K562 (cell line): Measurements from ENCODE around the gene EMC8. TPM values are rescaled to one million over a fixed set of nuclear protein-coding genes. Genes with fewer than 3 reads are reported as not detected.

Source experiments
- ATAC-seq: fragments of 200-7000 bp; cut with Tn5 transposase; 3 replicates; pipeline ENCODE4 v1.9.1; 2020; ENCODE audit warnings: moderate library complexity
- BruUV-seq: library from RNA; stranded (reverse); fragments of 400-500 nt; replicated peaks from 2 replicates; lab custom pipeline; 2021; lab: Mats Ljungman, UMichigan
- CTCF ChIA-PET: fragments of 300-600 bp; formaldehyde crosslinking; extraction: SDS; loops from one replicate; lab custom pipeline; 2021; ENCODE audit warnings: low intra/inter-chr PET ratio; lab: Yijun Ruan, JAX
- POLR2A ChIA-PET: fragments of 300-600, 350-650 bp; sonication (Branson Sonifier 250); formaldehyde crosslinking; extraction: SDS; loops from one replicate; lab custom pipeline; 2021; ENCODE audit warnings: antibody characterized with exemption, inconsistent platforms; lab: Yijun Ruan, JAX
- DNase-seq, 4 experiments: peaks; one replicate each; pipeline versions ENCODE4 v3.0.0 to v3.0.0-alpha.2; 2011 to 2018; ENCODE audit warnings: low spot score in 3 of 4, mixed read lengths in 3 of 4; ENCODE audit errors: extremely low read depth in 1 of 4
- FAIRE-seq: peaks from 2 replicates; lab custom pipeline; 2011; peaks lifted over from hg19 to GRCh38; lab: Jason Lieb, UNC
- H2AFZ ChIP-seq: 2 replicates; pipeline ENCODE4 v1.6.0; 2011; ENCODE audit warnings: low read depth, low read length, control low read depth, inconsistent platforms
- H3K27ac ChIP-seq: fragments of 200-600 bp; 3 replicates; pipeline ENCODE4 v1.8.0; 2011; ENCODE audit warnings: low read depth, mild to moderate bottlenecking, control low read depth, inconsistent platforms, low read length, moderate library complexity, mixed read lengths; ENCODE audit errors: extremely low read depth
- H3K27me3 ChIP-seq, 2 experiments: fragments of 300-600 bp in 1 of 2; 2 replicates in 1 of 2; 3 replicates in 1 of 2; pipeline versions ENCODE4 v1.6.0 to v1.8.0; 2011; ENCODE audit warnings: inconsistent platforms in 2 of 2, low read length in 2 of 2, mild to moderate bottlenecking in 1 of 2, mixed read lengths in 1 of 2, moderate library complexity in 1 of 2; ENCODE audit not compliant: control insufficient read depth in 2 of 2, insufficient read depth in 2 of 2
- H3K36me3 ChIP-seq: fragments of 300-600 bp; 3 replicates; pipeline ENCODE4 v1.8.0; 2011; ENCODE audit warnings: mild to moderate bottlenecking, low read length, inconsistent platforms; ENCODE audit not compliant: control insufficient read depth, insufficient read depth
- H3K4me1 ChIP-seq, 2 experiments: fragments of 200-600 bp in 1 of 2; replicated peaks in 1 of 2; 2 replicates in 1 of 2; 3 replicates in 1 of 2; pipeline versions ENCODE4 v1.5.1 to v1.8.0; 2011; ENCODE audit warnings: inconsistent platforms in 2 of 2, low read length in 2 of 2, mild to moderate bottlenecking in 1 of 2, mixed read lengths in 1 of 2, moderate library complexity in 1 of 2; ENCODE audit not compliant: control insufficient read depth in 2 of 2, insufficient read depth in 2 of 2
- H3K4me2 ChIP-seq: 2 replicates; pipeline ENCODE4 v1.6.1; 2011; ENCODE audit warnings: low read length, control low read depth, inconsistent platforms, mixed read lengths; ENCODE audit not compliant: insufficient read depth
- H3K4me3 ChIP-seq: fragments of 200-600 bp; sonication (generic), shearing (Covaris generic); 2 replicates; pipeline ENCODE4 v1.5.1; 2016; ENCODE audit warnings: control low read depth, inconsistent platforms
- H3K79me2 ChIP-seq: fragments of 200-600 bp; 3 replicates; pipeline ENCODE4 v1.8.0; 2011; ENCODE audit warnings: low read length, inconsistent platforms; ENCODE audit not compliant: control insufficient read depth, insufficient read depth
- H3K9ac ChIP-seq, 2 experiments: 2 replicates each; pipeline versions ENCODE4 v1.6.0 to v1.6.1; 2011; ENCODE audit warnings: low read depth in 2 of 2, low read length in 2 of 2, control low read depth in 1 of 2, inconsistent platforms in 1 of 2, mild to moderate bottlenecking in 1 of 2, mixed read lengths in 1 of 2; ENCODE audit not compliant: insufficient read depth in 1 of 2
- H3K9me1 ChIP-seq: one replicate; pipeline ENCODE4 v1.6.0; 2011; ENCODE audit warnings: inconsistent platforms, mild to moderate bottlenecking, low read length, moderate library complexity; ENCODE audit not compliant: control insufficient read depth, insufficient read depth
- H3K9me3 ChIP-seq: replicated peaks from 2 replicates; pipeline ENCODE4 v1.5.1; 2011; ENCODE audit warnings: low read depth, low read length, inconsistent platforms; ENCODE audit not compliant: control insufficient read depth, insufficient read depth
- H4K20me1 ChIP-seq: replicated peaks from 2 replicates; pipeline ENCODE4 v1.6.1; 2011; ENCODE audit warnings: low read length, inconsistent platforms, mixed read lengths; ENCODE audit not compliant: control insufficient read depth, insufficient read depth
- ARNT ChIP-seq, 2 experiments: fragments of 450-650 bp; IDR thresholded peaks; 2 replicates each; pipeline ENCODE4 v1.6.1; 2016; ENCODE audit warnings: mild to moderate bottlenecking in 1 of 2
- CREB3L1 ChIP-seq: fragments of 450-650 bp; IDR thresholded peaks from 2 replicates; pipeline ENCODE4 v1.6.1; 2014; ENCODE audit warnings: low read depth, mild to moderate bottlenecking, moderate library complexity, borderline replicate concordance
- HOMEZ ChIP-seq: fragments of 250-450 bp; sonication (Bioruptor Pico); IDR thresholded peaks from 2 replicates; pipeline ENCODE4 v1.4.0; 2020; ENCODE audit warnings: mild to moderate bottlenecking, moderate library complexity
- MYC ChIP-seq, 2 experiments: fragments of 250-450 bp in 1 of 2; sonication (Bioruptor Pico) in 1 of 2; IDR thresholded peaks; 2 replicates each; pipeline versions ENCODE4 v1.5.1 to v1.6.1; 2012 to 2021; ENCODE audit warnings: low read depth in 2 of 2, borderline replicate concordance in 1 of 2, improper control_type of control experiment in 1 of 2, low read length in 1 of 2, mild to moderate bottlenecking in 1 of 2, moderate library complexity in 1 of 2
- RB1 ChIP-seq: fragments of 450-650 bp; IDR thresholded peaks from 2 replicates; pipeline ENCODE4 v1.6.1; 2017; ENCODE audit warnings: low read depth, mild to moderate bottlenecking
- SMAD3 ChIP-seq: fragments of 450-650 bp; formaldehyde crosslinking; conservative IDR thresholded peaks from 2 replicates; pipeline ENCODE4 v1.4.0; 2020; ENCODE audit warnings: mild to moderate bottlenecking
- SRSF9 ChIP-seq: fragments of 200-400 bp; formaldehyde crosslinking; IDR thresholded peaks from 2 replicates; pipeline ENCODE4 v1.6.1; 2017; ENCODE audit warnings: low read depth, low read length, borderline replicate concordance
- TFAP4 ChIP-seq: sonication (generic); formaldehyde crosslinking; IDR thresholded peaks from 2 replicates; pipeline ENCODE4 v1.8.0; 2022; ENCODE audit warnings: missing genetic modification reagents, mild to moderate bottlenecking, moderate library complexity, borderline replicate concordance
- ZNF184 ChIP-seq: sonication (generic); formaldehyde crosslinking; IDR thresholded peaks from 2 replicates; pipeline ENCODE4 v1.5.0; 2020; ENCODE audit warnings: missing genetic modification reagents
- WGBS: fragments of 100-300 bp; shearing (Covaris generic); methylation state at CpG from one replicate; pipeline ENCODE4 v1.1.6; 2016; ENCODE audit warnings: low coverage, mixed read lengths; ENCODE audit not compliant: insufficient coverage; ENCODE audit errors: missing lambda C conversion rate; 5-methylcytosine and 5-hydroxymethylcytosine counted together
- in situ Hi-C: fragments of 300-500 bp; cut with MboI; formaldehyde crosslinking; loops from 4 replicates; pipeline ENCODE4 v1.15.0; 2018; ENCODE audit warnings: inconsistent platforms, mixed read lengths
- intact Hi-C: fragments of 100-400 bp; cut with micrococcal nuclease; formaldehyde crosslinking; loops from 2 replicates; pipeline ENCODE4 v1.14.2; 2022
- polyA plus RNA-seq, 8 experiments: library from polyadenylated mRNA; depleted of rRNA in 4 of 8; stranded (reverse) in 5 of 8; unstranded in 3 of 8; fragments of >200 nt; fragmentation: Nextera tagmentation in 2 of 8; fragmentation: Illumina TruSeq in 1 of 8; extraction: Ambion mirVana in 2 of 8; extraction: Trizol in 1 of 8; gene quantifications; 2 replicates each; pipeline versions ENCODE4 v1.2.1 to v1.2.3, GENCODE V29; 2011 to 2014; ENCODE audit warnings: inconsistent platforms in 1 of 8, missing spikeins in 1 of 8
- total RNA-seq, 7 experiments: library from RNA; depleted of rRNA in 6 of 7; stranded (reverse); fragments of >200 nt in 6 of 7; fragmentation: Illumina TruSeq in 2 of 7; extraction: Trizol in 2 of 7; gene quantifications; 2 replicates each; pipeline versions ENCODE4 v1.2.1 to v1.2.3, GENCODE V29; 2011 to 2021; ENCODE audit warnings: low replicate concordance in 1 of 7
- TF ChIP-seq, protein P1 (sequence below): fragments of 450-650 bp; IDR thresholded peaks from 2 replicates; pipeline ENCODE4 v1.6.1; 2016; ENCODE audit warnings: antibody characterized with exemption
- TF ChIP-seq, protein P2 (sequence below): fragments of 150-350 bp; conservative IDR thresholded peaks from 2 replicates; pipeline ENCODE4 v1.6.1; 2014; ENCODE audit warnings: low read length
- TF ChIP-seq, protein P3 (sequence below): fragments of 250-450 bp; sonication (Bioruptor Pico); IDR thresholded peaks from 2 replicates; pipeline ENCODE4 v1.8.0; 2021; ENCODE audit warnings: borderline replicate concordance, mild to moderate bottlenecking, moderate library complexity; ENCODE audit not compliant: poor library complexity, severe bottlenecking

Gene EMC8
- total and polyA plus RNA-seq, 9 of the 15 experiments (the other 6 are each of a cell fraction or from before 2014, with no cell fraction given) = 11.4 to 81.8 (median 48.6) TPM

DNA sequence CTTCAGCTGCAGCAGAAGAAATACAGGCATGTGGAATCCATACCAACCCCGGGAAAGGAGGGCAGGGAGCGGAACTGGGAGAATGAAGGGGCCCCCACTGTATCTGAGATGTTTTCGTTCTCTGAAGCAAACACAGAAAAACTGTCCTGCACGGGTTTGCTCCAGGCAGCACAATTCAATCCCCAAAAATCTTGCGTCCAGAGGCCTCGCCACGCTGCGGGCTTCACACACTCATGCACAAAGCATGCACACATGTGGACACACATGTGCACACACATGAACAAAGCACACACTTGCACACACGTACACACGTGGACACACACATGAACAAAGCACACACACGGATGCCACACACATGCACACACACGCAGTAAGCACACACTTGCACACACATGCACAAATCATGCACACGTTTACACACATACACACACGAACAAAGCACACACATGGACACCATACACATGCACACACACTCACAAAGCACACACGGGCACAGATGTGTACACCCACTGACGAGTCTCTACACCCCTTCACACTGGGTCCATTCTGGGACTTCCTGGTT lies 27.4 kb upstream of the EMC8 start:
- BruUV-seq = no TSS peak
- WGBS = under 1% methylated on average over 16 of the region's 16 CpGs
- Histone ChIP-seq H3K9me1 (no peaks in the 10 kb centered on the region), H3K79me2 (no peaks in the 10 kb centered on the region), H3K36me3 (no peaks in the 10 kb centered on the region), H3K27ac (no peak overlapping the region), H3K27me3 (peaks cover 14 to 58% of the 10 kb centered on the region in 2 experiments), H2AFZ (no peak overlapping the region), H3K4me3 (no peak overlapping the region), H3K4me2 (no peak overlapping the region), H3K4me1 (peaks cover 0 to 3% of the 10 kb centered on the region in 2 experiments; a peak in 1 of 5 replicates), H3K9me3 (no peaks in the 10 kb centered on the region), H4K20me1 (no peaks in the 10 kb centered on the region), H3K9ac (no peak overlapping the region)
- ChIA-PET POLR2A (no interaction called here), CTCF (no interaction called here)
- intact Hi-C loops (no loop called here), in situ Hi-C loops (loop anchor here (10.0 kb wide), 1 partner anchor 688 kb away; the partner anchor contains the start of gene FOXF1)
- DNase-seq = no peak
- no peak for ATAC-seq
- no peak for FAIRE-seq
- TF ChIP-seq MYC (IDR thresholded peaks at IDR 0.05; ENCODE audit: low read depth, low read length) (no peak), MYC (CRISPR knock-in tag; IDR thresholded peaks at IDR 0.05; ENCODE audit: borderline replicate concordance, low read depth) (no peak), CREB3L1 (no peak), RB1 (no peak), ZNF184 (CRISPR knock-in tag) (no peak), TFAP4 (no peak), SRSF9 (no peak), SMAD3 (no peak), ARNT (IDR thresholded peaks at IDR 0.05) (no peak), HOMEZ (CRISPR knock-in tag) (no peak)
- TF ChIP-seq, protein P1, sequence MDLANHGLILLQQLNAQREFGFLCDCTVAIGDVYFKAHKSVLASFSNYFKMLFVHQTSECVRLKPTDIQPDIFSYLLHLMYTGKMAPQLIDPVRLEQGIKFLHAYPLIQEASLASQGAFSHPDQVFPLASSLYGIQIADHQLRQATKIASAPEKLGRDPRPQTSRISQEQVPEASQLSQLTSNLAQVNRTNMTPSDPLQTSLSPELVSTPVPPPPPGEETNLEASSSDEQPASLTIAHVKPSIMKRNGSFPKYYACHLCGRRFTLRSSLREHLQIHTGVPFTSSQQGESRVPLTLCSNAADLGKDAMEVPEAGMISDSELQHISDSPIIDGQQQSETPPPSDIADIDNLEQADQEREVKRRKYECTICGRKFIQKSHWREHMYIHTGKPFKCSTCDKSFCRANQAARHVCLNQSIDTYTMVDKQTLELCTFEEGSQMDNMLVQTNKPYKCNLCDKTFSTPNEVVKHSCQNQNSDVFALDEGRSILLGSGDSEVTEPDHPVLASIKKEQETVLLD = no peak
- TF ChIP-seq, protein P2, sequence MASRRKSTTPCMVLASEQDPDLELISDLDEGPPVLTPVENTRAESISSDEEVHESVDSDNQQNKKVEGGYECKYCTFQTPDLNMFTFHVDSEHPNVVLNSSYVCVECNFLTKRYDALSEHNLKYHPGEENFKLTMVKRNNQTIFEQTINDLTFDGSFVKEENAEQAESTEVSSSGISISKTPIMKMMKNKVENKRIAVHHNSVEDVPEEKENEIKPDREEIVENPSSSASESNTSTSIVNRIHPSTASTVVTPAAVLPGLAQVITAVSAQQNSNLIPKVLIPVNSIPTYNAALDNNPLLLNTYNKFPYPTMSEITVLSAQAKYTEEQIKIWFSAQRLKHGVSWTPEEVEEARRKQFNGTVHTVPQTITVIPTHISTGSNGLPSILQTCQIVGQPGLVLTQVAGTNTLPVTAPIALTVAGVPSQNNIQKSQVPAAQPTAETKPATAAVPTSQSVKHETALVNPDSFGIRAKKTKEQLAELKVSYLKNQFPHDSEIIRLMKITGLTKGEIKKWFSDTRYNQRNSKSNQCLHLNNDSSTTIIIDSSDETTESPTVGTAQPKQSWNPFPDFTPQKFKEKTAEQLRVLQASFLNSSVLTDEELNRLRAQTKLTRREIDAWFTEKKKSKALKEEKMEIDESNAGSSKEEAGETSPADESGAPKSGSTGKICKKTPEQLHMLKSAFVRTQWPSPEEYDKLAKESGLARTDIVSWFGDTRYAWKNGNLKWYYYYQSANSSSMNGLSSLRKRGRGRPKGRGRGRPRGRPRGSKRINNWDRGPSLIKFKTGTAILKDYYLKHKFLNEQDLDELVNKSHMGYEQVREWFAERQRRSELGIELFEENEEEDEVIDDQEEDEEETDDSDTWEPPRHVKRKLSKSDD = no peak
- TF ChIP-seq, protein P3, sequence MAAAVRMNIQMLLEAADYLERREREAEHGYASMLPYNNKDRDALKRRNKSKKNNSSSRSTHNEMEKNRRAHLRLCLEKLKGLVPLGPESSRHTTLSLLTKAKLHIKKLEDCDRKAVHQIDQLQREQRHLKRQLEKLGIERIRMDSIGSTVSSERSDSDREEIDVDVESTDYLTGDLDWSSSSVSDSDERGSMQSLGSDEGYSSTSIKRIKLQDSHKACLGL (CRISPR knock-in tag) = no peak
